ENCODE measurements around the gene SLC5A10. TPM values are rescaled to one million over a fixed set of nuclear protein-coding genes. Genes with fewer than 3 reads are reported as not detected.

The SLC5A10 gene
- total RNA-seq, 1 donor from 2014 or later: not detected

- Mint-ChIP-seq H3K4me3 (no peak overlapping the region), H3K27ac (no peak overlapping the region), H3K27me3 (no peaks in the 10 kb centered on the region), H3K9me3 (no peaks in the 10 kb centered on the region), H3K4me1 (peaks cover 2% of the 10 kb centered on the region), H3K36me3 (ENCODE audit: low read depth) (no peaks in the 10 kb centered on the region)
- ChIA-PET CTCF (no interaction called here), POLR2A (interaction anchor here (0.5 kb wide), 1 partner anchor 229 kb away, joined by 5 read pairs; no protein-coding TSS in a partner anchor)
- DNase-seq (no peak), ATAC-seq (ENCODE audit: low read depth) (no peak)
- intact Hi-C loops (cut with micrococcal nuclease): loop anchor here (10.0 kb wide), 2 partner anchors 48 to 98 kb away; no protein-coding TSS in a partner anchor
- no peak for TF ChIP-seq CTCF (IDR thresholded peaks at IDR 0.05)
Measured at GRCh38 chr17:19012171-19013080, 60.5 kb downstream of the SLC5A10 start.

- DNase-seq (no peak), ATAC-seq (ENCODE audit: low read depth) (no peak)
- intact Hi-C loops (cut with micrococcal nuclease): loop anchor here (10.0 kb wide), 2 partner anchors 48 to 98 kb away; no protein-coding TSS in a partner anchor
- Mint-ChIP-seq H3K36me3 (ENCODE audit: low read depth) (no peaks in the 10 kb centered on the region), H3K4me3 (no peak overlapping the region), H3K27ac (no peak overlapping the region), H3K9me3 (no peaks in the 10 kb centered on the region), H3K4me1 (peaks cover 2% of the 10 kb centered on the region), H3K27me3 (no peaks in the 10 kb centered on the region)
- CTCF ChIA-PET: no interaction called here
- TF ChIP-seq CTCF (IDR thresholded peaks at IDR 0.05): no peak
- POLR2A ChIA-PET: no interaction called here
Measured at GRCh38 chr17:19013226-19013625, 61.3 kb downstream of the SLC5A10 start.

- intact Hi-C loops (cut with micrococcal nuclease): loop anchor here (10.0 kb wide), 2 partner anchors 49 to 99 kb away; no protein-coding TSS in a partner anchor
- ATAC-seq (ENCODE audit: low read depth) (no peak), DNase-seq (no peak)
- no peak for TF ChIP-seq CTCF (IDR thresholded peaks at IDR 0.05)
- Mint-ChIP-seq H3K4me3 (no peak overlapping the region), H3K4me1 (peaks cover 6% of the 10 kb centered on the region), H3K36me3 (ENCODE audit: low read depth) (peaks cover 3% of the 10 kb centered on the region), H3K9me3 (no peaks in the 10 kb centered on the region), H3K27ac (no peak overlapping the region), H3K27me3 (no peaks in the 10 kb centered on the region)
- ChIA-PET POLR2A (no interaction called here), CTCF (no interaction called here)
Measured at GRCh38 chr17:19013806-19014627, 62.1 kb downstream of the SLC5A10 start.

- POLR2A ChIA-PET: no interaction called here
- H3K4me3 Mint-ChIP-seq: no peak overlapping the region
- TF ChIP-seq CTCF (IDR thresholded peaks at IDR 0.05): no peak
- DNase-seq (no peak), ATAC-seq (ENCODE audit: low read depth) (no peak)
- CTCF ChIA-PET: no interaction called here
- no peak overlapping the region for H3K27ac Mint-ChIP-seq
- no peaks in the 10 kb centered on the region for H3K9me3 Mint-ChIP-seq
- peaks cover 6% of the 10 kb centered on the region for H3K36me3 Mint-ChIP-seq (ENCODE audit: low read depth)
- H3K4me1 Mint-ChIP-seq: peaks cover 10% of the 10 kb centered on the region
- intact Hi-C loops (cut with micrococcal nuclease): loop anchor here (10.0 kb wide), 2 partner anchors 50 to 100 kb away; no protein-coding TSS in a partner anchor
- H3K27me3 Mint-ChIP-seq: no peaks in the 10 kb centered on the region
Measured at GRCh38 chr17:19014628-19015215, 62.8 kb downstream of the SLC5A10 start.

Data from activated B cell treated with CpG ODN at 0.5 μM for 24 hours (primary cell).